ENCODE data around the gene TMEM59L. TPM values are rescaled to one million over a fixed set of nuclear protein-coding genes. Genes with fewer than 3 reads are reported as not detected.

The TMEM59L gene
- total and polyA plus RNA-seq, 2 donors (not counting 1 experiment from before 2014, with no cell fraction given): not detected

- Histone ChIP-seq H3K4me1 (ENCODE audit: control insufficient read depth in 2 of 2, insufficient read depth in 2 of 2, low read length in 2 of 2) (peaks cover 11 to 16% of the 10 kb centered on the region in 2 donors), H3K79me2 (ENCODE audit: control insufficient read depth, insufficient read depth, low read length) (peaks cover 54% of the 10 kb centered on the region), H2AFZ (ENCODE audit: insufficient read depth, low read depth, low read length, poor library complexity, severe bottlenecking) (no peak overlapping the region), H4K20me1 (ENCODE audit: control insufficient read depth, insufficient read depth, low read length, poor library complexity, severe bottlenecking) (peaks cover 41% of the 10 kb centered on the region), H3K27me3 (replicated peaks in 1 of 4; ENCODE audit: control extremely low read depth in 1 of 4, control insufficient read depth in 3 of 4, insufficient read depth in 4 of 4, low read length in 3 of 4) (no peaks in the 10 kb centered on the region), H3K36me3 (replicated peaks in 1 of 2; ENCODE audit: control extremely low read depth in 1 of 2, control insufficient read depth in 1 of 2, extremely low read depth in 1 of 2, insufficient read depth in 2 of 2, low read length in 1 of 2) (no peaks in the 10 kb centered on the region), H3K9me3 (ENCODE audit: control extremely low read depth in 1 of 3, control insufficient read depth in 2 of 3, insufficient read depth in 1 of 3, low read length in 2 of 3) (peaks cover 0 to 7% (median 0%) of the 10 kb centered on the region in 3 donors), H3K27ac (ENCODE audit: low read length in 2 of 2) (no peak overlapping the region), H3K4me2 (replicated peaks; ENCODE audit: low read depth, low read length, poor library complexity, severe bottlenecking) (no peak overlapping the region), H3K4me3 (ENCODE audit: control extremely low read depth in 1 of 5, extremely low read depth in 1 of 5, insufficient read depth in 1 of 5, low read depth in 2 of 5, low read length in 4 of 5) (no peak overlapping the region), H3K9ac (ENCODE audit: low read length) (no peak overlapping the region)
- ChIA-PET CTCF (no interaction called here), POLR2A (interaction anchor here (0.6 kb wide), 3 partner anchors 10 to 99 kb away, joined by 3 to 5 read pairs (median 4); no protein-coding TSS in a partner anchor)
- intact Hi-C loops (cut with micrococcal nuclease): no loop called here
- Mint-ChIP-seq H3K27me3 (no peaks in the 10 kb centered on the region), H3K4me1 (peaks cover 31% of the 10 kb centered on the region), H3K9me3 (ENCODE audit: insufficient read depth) (no peaks in the 10 kb centered on the region), H3K27ac (no peak overlapping the region), H3K4me3 (no peak overlapping the region)
- peak; percentile 44 for DNase-seq
- TF ChIP-seq EZH2 (IDR thresholded peaks at IDR 0.05; ENCODE audit: borderline replicate concordance, insufficient read depth, low read depth, low read length, poor library complexity, severe bottlenecking) (no peak), CTCF (IDR thresholded peaks at IDR 0.05) (no peak)
- ATAC-seq (ENCODE audit: low read depth): peak; percentile 62
- WGBS (ENCODE audit: insufficient coverage): 68% methylated on average over 19 of the region's 20 CpGs
Measured at GRCh38 chr19:18657590-18658365, 45.1 kb downstream of the TMEM59L start.

DNA sequence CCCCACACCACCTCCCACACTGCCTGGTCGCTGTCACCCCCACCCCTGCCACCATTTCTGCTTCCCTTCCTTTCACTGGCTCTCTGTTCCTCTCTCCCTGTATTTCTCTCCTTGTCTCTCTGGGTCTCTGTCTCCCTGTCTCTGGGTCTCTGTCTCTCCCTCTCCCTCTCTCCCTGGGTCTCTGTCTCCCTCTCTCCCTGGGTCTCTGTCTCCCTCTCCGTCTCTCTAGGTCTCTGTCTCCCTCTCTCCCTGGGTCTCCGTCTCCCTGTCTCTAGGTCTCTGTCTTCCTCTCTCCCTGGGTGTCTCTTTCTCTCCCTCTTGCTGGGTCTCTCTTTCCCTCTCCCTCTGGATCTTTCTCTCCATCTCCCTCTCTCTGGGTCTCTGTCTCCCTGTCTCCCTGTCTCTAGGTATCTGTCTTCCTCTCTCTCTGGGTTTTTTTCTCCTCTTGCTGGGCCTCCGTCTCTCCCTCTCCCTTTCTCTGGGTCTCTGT, 45.7 kb downstream of the TMEM59L start:
- no peak for DNase-seq
- intact Hi-C loops (cut with micrococcal nuclease): no loop called here
- H3K9me3 Mint-ChIP-seq (ENCODE audit: insufficient read depth): no peaks in the 10 kb centered on the region

More for the DNA sequence above, 45.7 kb downstream of the TMEM59L start:
- Histone ChIP-seq H4K20me1 (ENCODE audit: control insufficient read depth, insufficient read depth, low read length, poor library complexity, severe bottlenecking) (peaks cover 41% of the 10 kb centered on the region), H3K9me3 (ENCODE audit: control extremely low read depth in 1 of 3, control insufficient read depth in 2 of 3, insufficient read depth in 1 of 3, low read length in 2 of 3) (peaks cover 0 to 7% (median 0%) of the 10 kb centered on the region in 3 donors), H2AFZ (ENCODE audit: insufficient read depth, low read depth, low read length, poor library complexity, severe bottlenecking) (no peak overlapping the region), H3K27me3 (replicated peaks in 1 of 4; ENCODE audit: control extremely low read depth in 1 of 4, control insufficient read depth in 3 of 4, insufficient read depth in 4 of 4, low read length in 3 of 4) (no peaks in the 10 kb centered on the region), H3K27ac (ENCODE audit: low read length in 2 of 2) (no peak overlapping the region), H3K4me3 (ENCODE audit: control extremely low read depth in 1 of 5, extremely low read depth in 1 of 5, insufficient read depth in 1 of 5, low read depth in 2 of 5, low read length in 4 of 5) (no peak overlapping the region), H3K4me1 (ENCODE audit: control insufficient read depth in 2 of 2, insufficient read depth in 2 of 2, low read length in 2 of 2) (peaks cover 11 to 16% of the 10 kb centered on the region in 2 donors), H3K36me3 (replicated peaks in 1 of 2; ENCODE audit: control extremely low read depth in 1 of 2, control insufficient read depth in 1 of 2, extremely low read depth in 1 of 2, insufficient read depth in 2 of 2, low read length in 1 of 2) (no peaks in the 10 kb centered on the region), H3K4me2 (replicated peaks; ENCODE audit: low read depth, low read length, poor library complexity, severe bottlenecking) (peak overlapping the region; percentile 62), H3K79me2 (ENCODE audit: control insufficient read depth, insufficient read depth, low read length) (peaks cover 54% of the 10 kb centered on the region), H3K9ac (ENCODE audit: low read length) (no peak overlapping the region)
- 83% methylated on average over 4 of the region's 4 CpGs for WGBS (ENCODE audit: insufficient coverage)
- POLR2A ChIA-PET: no interaction called here
- CTCF ChIA-PET: no interaction called here
- Mint-ChIP-seq H3K4me1 (peaks cover 31% of the 10 kb centered on the region), H3K4me3 (no peak overlapping the region), H3K27me3 (no peaks in the 10 kb centered on the region), H3K27ac (no peak overlapping the region)
- ATAC-seq (ENCODE audit: low read depth): no peak
- TF ChIP-seq EZH2 (IDR thresholded peaks at IDR 0.05; ENCODE audit: borderline replicate concordance, insufficient read depth, low read depth, low read length, poor library complexity, severe bottlenecking) (no peak), CTCF (IDR thresholded peaks at IDR 0.05) (no peak)
